H1 (cell line): Measurements from ENCODE around the gene APOL4. TPM values are rescaled to one million over a fixed set of nuclear protein-coding genes. Genes with fewer than 3 reads are reported as not detected.

ENCODE experiments used
- CHD7 ChIP-seq: fragments of 300-600 bp; sonication (generic); IDR thresholded peaks from 2 replicates; pipeline ENCODE4 v1.7.1; 2012; ENCODE audit warnings: low read length, moderate library complexity, mild to moderate bottlenecking, inconsistent platforms; ENCODE audit not compliant: insufficient replicate concordance
- CREB1 ChIP-seq: IDR thresholded peaks from 2 replicates; pipeline ENCODE4 v1.6.1; 2012; ENCODE audit warnings: inconsistent platforms
- RAD21 ChIP-seq, 2 experiments: IDR thresholded peaks in 1 of 2; conservative IDR thresholded peaks in 1 of 2; 2 replicates each; pipeline ENCODE4 v1.6.1; 2011; ENCODE audit warnings: low read depth in 2 of 2, low read length in 2 of 2, improper control_type of control experiment in 1 of 2, inconsistent platforms in 1 of 2, mild to moderate bottlenecking in 1 of 2, moderate library complexity in 1 of 2
- polyA plus RNA-seq, 7 experiments: library from polyadenylated mRNA; depleted of rRNA in 3 of 7; stranded (reverse) in 5 of 7; unstranded in 2 of 7; fragments of >200 nt in 5 of 7; fragments of 200-250 nt in 2 of 7; gene quantifications; 1 replicate in 5 of 7; 2 replicates in 1 of 7; 4 replicates in 1 of 7; pipeline versions ENCODE4 v1.2.1 to v1.2.3, GENCODE V29; 2011 to 2013; ENCODE audit warnings: missing spikeins in 2 of 7, mixed read lengths in 2 of 7
- total RNA-seq: library from RNA; stranded (reverse); fragmentation: NEBNext Ultra II Directional; extraction: Animal tissue kit (Norgen Biotek cat#: 25700); gene quantifications from 2 replicates; pipeline ENCODE4 v1.2.1, GENCODE V29; 2021

Gene APOL4
- total and polyA plus RNA-seq, 2 of the 8 experiments (the other 6 are each of a cell fraction or from before 2014, with no cell fraction given): 0.02 TPM; not detected in 1

GRCh38 chr22:36235585-36235984 is 34.0 kb upstream of the APOL4 start (continued):
- TF ChIP-seq CHD7 (no peak), RAD21 (IDR thresholded peaks at IDR 0.05 in 1 of 2, conservative IDR thresholded peaks at IDR 0.05 in 1 of 2; ENCODE audit: low read depth in 2 of 2, low read length in 2 of 2) (no peak), CREB1 (no peak)
